IPS-18a (cell line): ENCODE measurements around the gene CADM2.

Source experiments
- H3K27ac ChIP-seq: one replicate; pipeline ENCODE4 v1.5.1; 2013; ENCODE audit warnings: low read length
- H3K27me3 ChIP-seq: one replicate; pipeline ENCODE4 v1.6.1; 2013; ENCODE audit warnings: mild to moderate bottlenecking, low read length; ENCODE audit not compliant: control insufficient read depth, insufficient read depth
- H3K36me3 ChIP-seq: one replicate; pipeline ENCODE4 v1.6.1; 2013; ENCODE audit warnings: low read depth, low read length; ENCODE audit not compliant: control insufficient read depth
- H3K4me1 ChIP-seq: one replicate; pipeline ENCODE4 v1.6.1; 2013; ENCODE audit warnings: low read depth, low read length; ENCODE audit not compliant: control insufficient read depth
- H3K4me3 ChIP-seq: one replicate; pipeline ENCODE4 v1.5.1; 2013; ENCODE audit warnings: low read length
- H3K9ac ChIP-seq: one replicate; pipeline ENCODE4 v1.6.1; 2013; ENCODE audit warnings: mild to moderate bottlenecking, low read length, moderate library complexity
- H3K9me3 ChIP-seq: one replicate; pipeline ENCODE4 v1.6.1; 2013; ENCODE audit warnings: low read depth, low read length; ENCODE audit not compliant: control insufficient read depth

CADM2 gene

DNA sequence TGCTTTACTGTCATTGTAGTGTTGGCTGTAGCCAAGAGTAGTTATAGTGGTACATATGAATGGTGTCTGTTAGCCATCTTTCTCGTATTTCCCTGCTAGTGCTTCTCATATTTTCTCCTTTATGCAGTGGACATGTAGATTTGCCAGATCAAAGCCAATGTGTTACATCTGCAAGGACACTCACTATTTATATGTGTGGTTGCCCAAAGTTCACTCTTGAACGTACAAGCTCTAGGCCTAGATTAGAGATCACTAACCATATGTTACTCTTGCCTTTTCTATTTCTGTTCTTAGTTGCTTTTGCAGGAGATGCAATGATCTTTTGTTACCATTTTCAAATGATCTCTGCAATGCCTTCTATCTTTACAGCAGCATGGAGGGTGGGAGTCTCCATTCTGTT lies 78.4 kb downstream of the CADM2 start:
- Histone ChIP-seq H3K27me3 (no peaks in the 10 kb centered on the region), H3K36me3 (no peaks in the 10 kb centered on the region), H3K9me3 (no peaks in the 10 kb centered on the region), H3K4me1 (peaks cover 14% of the 10 kb centered on the region), H3K27ac (no peak overlapping the region), H3K4me3 (no peak overlapping the region), H3K9ac (no peak overlapping the region)

DNA sequence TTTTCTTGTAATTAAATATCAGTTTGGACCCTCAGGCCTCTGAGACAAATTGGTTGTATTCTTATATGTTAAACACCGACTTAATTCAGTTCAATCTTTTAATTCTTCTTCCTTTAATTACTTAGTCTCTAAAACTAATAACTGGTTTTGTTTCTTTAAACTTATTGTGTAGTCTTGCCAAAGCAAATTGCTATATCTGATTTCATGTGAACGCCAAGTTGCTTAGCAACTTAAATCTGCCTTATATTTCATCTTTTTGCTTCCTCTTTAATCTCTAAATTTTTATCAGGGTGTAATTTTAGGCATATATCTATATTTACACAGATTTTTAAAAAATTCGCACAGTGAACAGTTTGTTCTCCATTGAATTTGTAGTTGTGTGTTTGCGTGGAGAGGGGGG lies 82.2 kb downstream of the CADM2 start:
- no peak overlapping the region for H3K27ac ChIP-seq
- H3K4me3 ChIP-seq = no peak overlapping the region
- no peaks in the 10 kb centered on the region for H3K27me3 ChIP-seq
- no peaks in the 10 kb centered on the region for H3K9me3 ChIP-seq
- H3K4me1 ChIP-seq = peaks cover 16% of the 10 kb centered on the region
- H3K9ac ChIP-seq = no peak overlapping the region
- H3K36me3 ChIP-seq = no peaks in the 10 kb centered on the region

DNA sequence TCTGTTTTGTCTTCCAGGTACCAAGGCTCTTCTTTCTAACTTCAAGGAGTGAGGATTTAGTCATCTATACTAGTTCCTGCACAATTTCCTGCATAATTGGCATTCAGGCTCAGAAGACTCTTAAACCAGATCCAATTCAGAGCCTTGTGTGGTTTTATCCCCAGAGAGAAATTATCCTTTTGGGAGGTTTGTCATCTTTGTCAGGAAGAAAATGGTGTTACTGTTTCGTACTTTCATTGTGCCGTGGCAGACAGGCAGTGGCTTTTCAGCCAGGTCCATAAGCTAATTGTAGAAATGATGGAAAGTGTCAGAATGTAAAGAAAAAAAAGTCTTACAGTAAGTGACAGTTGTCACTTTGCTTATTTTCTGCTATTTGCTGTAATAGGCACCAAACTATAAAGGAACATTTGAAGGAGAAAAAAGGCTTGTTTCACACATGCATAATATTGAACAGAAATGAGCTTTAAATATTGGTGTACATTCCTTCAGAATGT lies 82.8 kb downstream of the CADM2 start:
- Histone ChIP-seq H3K9ac (no peak overlapping the region), H3K9me3 (no peaks in the 10 kb centered on the region), H3K36me3 (no peaks in the 10 kb centered on the region), H3K4me3 (no peak overlapping the region), H3K4me1 (peaks cover 16% of the 10 kb centered on the region), H3K27ac (no peak overlapping the region), H3K27me3 (no peaks in the 10 kb centered on the region)

DNA sequence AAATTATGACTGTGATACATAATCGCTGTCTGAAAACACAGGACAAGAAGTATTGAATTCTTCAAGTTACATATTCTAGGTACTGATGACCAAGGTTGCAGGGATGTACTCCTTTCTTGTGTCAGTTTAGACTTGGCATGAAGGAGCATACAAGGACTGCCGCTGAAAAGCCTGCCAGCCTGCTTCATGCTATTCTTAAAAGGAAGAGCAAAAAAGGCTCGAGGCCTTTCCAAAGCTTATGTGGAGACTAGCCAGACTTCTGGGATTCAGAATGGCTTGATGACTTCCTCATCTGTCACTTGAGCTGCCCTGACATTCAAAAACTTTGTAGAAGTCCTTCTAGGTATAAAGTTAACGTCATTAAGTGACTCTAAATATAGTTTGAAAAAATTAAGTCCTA lies 92.0 kb downstream of the CADM2 start:
- Histone ChIP-seq H3K27ac (no peak overlapping the region), H3K4me1 (peaks cover 13% of the 10 kb centered on the region), H3K9me3 (no peaks in the 10 kb centered on the region), H3K9ac (no peak overlapping the region), H3K36me3 (no peaks in the 10 kb centered on the region), H3K27me3 (no peaks in the 10 kb centered on the region), H3K4me3 (no peak overlapping the region)

DNA sequence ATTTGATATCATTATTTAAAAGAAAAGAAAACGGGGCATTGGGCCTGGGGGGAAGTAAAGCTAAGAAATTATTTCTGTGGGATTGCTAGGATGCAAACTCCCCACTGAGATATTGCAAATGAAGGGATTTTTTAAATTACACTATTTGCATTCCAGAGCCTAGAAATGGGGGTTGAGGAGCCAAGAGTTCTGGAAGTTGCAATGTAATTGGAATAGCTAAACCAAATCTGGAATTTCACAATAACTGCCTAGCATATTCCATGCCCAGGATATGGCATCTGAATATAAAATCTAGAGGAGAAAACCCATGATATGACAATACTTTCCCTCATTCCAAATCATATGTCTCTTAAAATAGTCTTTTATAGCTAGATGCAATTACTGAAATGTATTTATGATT lies 93.0 kb downstream of the CADM2 start:
- Histone ChIP-seq H3K4me1 (peaks cover 13% of the 10 kb centered on the region), H3K4me3 (no peak overlapping the region)

DNA sequence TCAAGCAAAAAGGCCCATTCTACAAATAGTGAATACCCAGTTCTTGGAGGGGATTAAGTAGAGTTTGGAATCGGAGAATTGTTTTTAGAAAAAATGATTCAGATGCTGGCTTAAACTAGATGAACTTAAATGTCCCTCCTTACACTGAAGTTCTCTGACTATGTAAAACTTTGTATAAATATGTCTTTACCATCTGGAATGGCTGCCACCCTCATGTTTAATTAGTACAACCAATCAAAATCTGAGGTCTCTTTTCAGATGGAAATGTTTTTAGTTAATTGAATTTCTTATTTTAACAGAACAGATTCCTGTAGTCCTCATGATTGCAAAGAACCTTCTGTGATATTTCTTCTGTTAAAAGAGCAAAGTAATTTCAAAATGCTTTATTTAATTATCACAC lies 94.8 kb downstream of the CADM2 start:
- no peak overlapping the region for H3K4me3 ChIP-seq
- H3K36me3 ChIP-seq = no peaks in the 10 kb centered on the region
- no peak overlapping the region for H3K27ac ChIP-seq
- peaks cover 13% of the 10 kb centered on the region for H3K4me1 ChIP-seq
- no peaks in the 10 kb centered on the region for H3K27me3 ChIP-seq
- H3K9me3 ChIP-seq = no peaks in the 10 kb centered on the region
- no peak overlapping the region for H3K9ac ChIP-seq

More for the DNA sequence above, 93.0 kb downstream of the CADM2 start:
- H3K36me3 ChIP-seq = no peaks in the 10 kb centered on the region
- H3K9me3 ChIP-seq = no peaks in the 10 kb centered on the region
- no peak overlapping the region for H3K27ac ChIP-seq
- no peaks in the 10 kb centered on the region for H3K27me3 ChIP-seq
- H3K9ac ChIP-seq = no peak overlapping the region

DNA sequence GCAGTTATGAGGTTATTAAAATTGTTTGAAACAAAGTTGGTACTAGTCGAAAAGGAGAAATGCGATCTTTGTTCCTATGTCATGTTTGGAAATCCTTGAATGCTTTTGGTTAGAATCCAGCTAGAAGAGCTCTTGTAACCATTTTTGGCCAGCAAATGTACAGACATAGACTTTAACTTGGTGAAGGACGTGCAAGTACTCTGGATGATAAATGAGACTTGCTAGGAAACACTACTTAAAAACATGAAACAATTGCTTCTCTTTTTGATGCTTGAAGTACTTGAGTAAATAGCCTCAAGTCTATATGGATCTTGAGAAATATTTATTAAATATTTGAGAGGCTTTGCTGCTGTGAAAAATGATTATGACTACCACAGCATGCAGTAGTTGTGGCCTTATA lies 95.8 kb downstream of the CADM2 start:
- Histone ChIP-seq H3K4me3 (no peak overlapping the region), H3K4me1 (peaks cover 13% of the 10 kb centered on the region), H3K27ac (no peak overlapping the region), H3K36me3 (no peaks in the 10 kb centered on the region), H3K9me3 (no peaks in the 10 kb centered on the region), H3K9ac (no peak overlapping the region), H3K27me3 (no peaks in the 10 kb centered on the region)

DNA sequence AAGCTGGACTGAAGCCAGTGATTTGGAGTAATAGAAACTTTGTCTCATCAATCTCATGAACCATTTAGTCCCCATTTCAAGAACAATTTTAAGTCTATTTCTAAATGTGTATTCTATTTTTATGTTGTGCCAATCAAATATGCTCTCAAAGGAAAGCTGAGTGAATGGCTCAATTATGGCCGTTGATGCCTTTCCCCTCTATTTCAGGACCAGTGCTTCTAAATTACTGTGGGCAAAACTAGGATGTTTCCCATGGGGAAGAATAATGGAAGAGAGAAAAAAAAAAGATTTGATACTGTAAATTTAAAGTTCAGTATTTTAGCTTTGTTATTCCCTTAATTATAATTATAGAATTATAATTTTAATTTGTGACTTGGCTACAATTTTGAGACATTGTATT lies 110.1 kb downstream of the CADM2 start:
- Histone ChIP-seq H3K27me3 (no peaks in the 10 kb centered on the region), H3K4me3 (no peak overlapping the region), H3K27ac (no peak overlapping the region), H3K9me3 (no peaks in the 10 kb centered on the region), H3K36me3 (no peaks in the 10 kb centered on the region), H3K9ac (no peak overlapping the region), H3K4me1 (peaks cover 4% of the 10 kb centered on the region)

DNA sequence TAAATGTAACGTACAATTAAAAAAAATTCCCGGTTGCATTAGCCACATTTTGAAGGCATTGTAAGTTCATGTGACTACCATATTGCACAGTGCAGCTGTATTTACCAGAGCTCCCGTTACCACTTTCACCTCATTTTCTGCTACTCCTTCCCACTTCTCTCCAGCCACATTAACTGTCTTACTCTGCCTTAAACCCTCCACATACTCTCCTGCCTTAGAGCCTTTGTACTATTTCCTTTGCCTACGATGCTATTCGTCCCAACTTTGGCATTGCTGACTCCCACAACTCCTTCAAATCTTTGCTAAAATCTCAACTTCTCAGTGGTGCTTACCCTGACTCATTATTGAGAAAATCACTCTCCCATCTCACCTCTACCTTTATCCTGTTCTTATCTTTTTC lies 115.2 kb downstream of the CADM2 start:
- H3K36me3 ChIP-seq = no peaks in the 10 kb centered on the region
- H3K4me1 ChIP-seq = peaks cover 11% of the 10 kb centered on the region
- no peak overlapping the region for H3K27ac ChIP-seq
- H3K9ac ChIP-seq = no peak overlapping the region
- no peak overlapping the region for H3K4me3 ChIP-seq
- H3K9me3 ChIP-seq = no peaks in the 10 kb centered on the region
- H3K27me3 ChIP-seq = no peaks in the 10 kb centered on the region

DNA sequence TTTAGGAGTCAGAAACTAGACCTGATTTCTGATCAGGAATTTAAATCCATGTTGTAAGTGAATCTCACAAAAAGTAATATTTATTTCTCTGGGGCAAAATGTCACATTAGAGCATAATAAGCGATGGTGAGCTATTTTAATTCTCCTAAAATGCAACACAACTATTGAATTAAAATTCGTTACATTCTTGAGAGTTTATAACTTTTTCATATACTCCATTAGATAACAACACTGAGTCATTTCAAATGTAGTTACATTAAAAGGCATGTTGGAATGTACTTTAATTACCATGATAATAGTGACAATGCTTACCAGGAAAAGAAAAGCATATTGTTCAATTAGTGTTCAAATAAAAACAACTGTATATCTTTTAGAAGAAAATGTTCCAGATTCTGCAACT lies 116.9 kb downstream of the CADM2 start:
- no peak overlapping the region for H3K27ac ChIP-seq
- no peak overlapping the region for H3K9ac ChIP-seq
- no peaks in the 10 kb centered on the region for H3K27me3 ChIP-seq
- no peaks in the 10 kb centered on the region for H3K9me3 ChIP-seq
- H3K36me3 ChIP-seq = no peaks in the 10 kb centered on the region
- H3K4me3 ChIP-seq = no peak overlapping the region
- peaks cover 11% of the 10 kb centered on the region for H3K4me1 ChIP-seq

DNA sequence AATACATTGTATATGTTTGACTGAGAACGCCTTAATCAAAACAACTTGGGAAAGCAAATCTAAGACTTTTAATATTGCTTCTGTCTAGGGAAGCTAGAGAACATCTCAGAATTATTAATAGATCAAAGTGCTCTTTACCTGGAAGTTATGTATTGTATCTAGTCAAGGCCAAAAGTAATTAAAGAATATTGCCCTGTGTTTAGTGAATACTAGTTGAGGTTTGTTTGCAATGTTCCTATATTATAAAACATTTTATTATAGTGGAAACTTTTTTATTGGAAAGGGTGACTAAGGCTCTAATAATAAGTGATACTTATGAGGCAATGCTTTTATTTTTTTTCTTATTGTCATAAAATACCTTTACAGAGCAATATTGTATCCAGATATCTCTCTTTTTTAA lies 118.2 kb downstream of the CADM2 start:
- Histone ChIP-seq H3K36me3 (no peaks in the 10 kb centered on the region), H3K4me3 (no peak overlapping the region), H3K27me3 (no peaks in the 10 kb centered on the region), H3K27ac (no peak overlapping the region), H3K4me1 (peaks cover 20% of the 10 kb centered on the region), H3K9ac (no peak overlapping the region), H3K9me3 (no peaks in the 10 kb centered on the region)

DNA sequence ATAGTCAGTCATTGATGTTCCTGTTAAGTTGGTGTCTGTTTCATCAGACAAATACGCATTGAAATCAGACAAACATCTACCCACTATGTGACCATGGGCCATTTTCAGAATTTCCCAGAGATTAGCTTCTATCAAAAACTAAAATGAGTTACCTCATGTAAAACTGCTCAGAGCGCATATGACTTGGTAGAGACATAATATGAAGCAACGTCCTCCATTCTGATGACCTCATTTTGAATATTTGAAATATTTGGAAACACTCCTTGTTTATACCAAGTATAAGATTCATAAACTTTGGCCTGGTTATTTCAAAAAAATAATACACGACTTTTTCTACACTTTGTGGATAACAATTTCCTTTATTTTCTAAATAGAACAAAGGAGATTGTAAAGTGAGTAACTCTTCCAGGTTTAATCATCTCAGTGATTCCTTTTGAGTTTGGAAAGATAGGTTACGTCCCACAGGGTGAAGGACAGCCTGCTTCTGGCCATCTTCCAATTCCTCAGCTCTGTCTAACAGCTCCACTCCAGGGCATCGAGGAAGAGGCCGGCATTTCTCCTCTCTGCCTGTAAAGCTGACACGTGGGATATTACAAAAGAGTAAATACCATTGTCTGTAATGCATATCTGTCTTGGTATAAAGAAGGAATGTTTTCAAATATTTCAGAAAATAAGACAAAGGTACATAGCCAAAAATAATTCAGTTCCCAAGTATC lies 122.6 kb downstream of the CADM2 start:
- Histone ChIP-seq H3K36me3 (no peaks in the 10 kb centered on the region), H3K9ac (no peak overlapping the region), H3K27ac (no peak overlapping the region), H3K9me3 (no peaks in the 10 kb centered on the region), H3K4me1 (peaks cover 15% of the 10 kb centered on the region), H3K4me3 (no peak overlapping the region), H3K27me3 (no peaks in the 10 kb centered on the region)
